HG03558 (cell line): ENCODE measurements around the gene HOMER3.
"Not testable (repeated sequence)": the region's sequence is repeated elsewhere in the genome, so short reads cannot be mapped to it uniquely, and the experiment has no call there.

ENCODE experiments used
- ATAC-seq: cut with Tn5 transposase; IDR thresholded peaks from one replicate; pipeline ENCODE4 v1.9.1; 2021; ENCODE audit warnings: moderate number of reproducible peaks; ENCODE audit not compliant: unreplicated experiment; ENCODE audit errors: extremely low read depth

The HOMER3 gene

DNA sequence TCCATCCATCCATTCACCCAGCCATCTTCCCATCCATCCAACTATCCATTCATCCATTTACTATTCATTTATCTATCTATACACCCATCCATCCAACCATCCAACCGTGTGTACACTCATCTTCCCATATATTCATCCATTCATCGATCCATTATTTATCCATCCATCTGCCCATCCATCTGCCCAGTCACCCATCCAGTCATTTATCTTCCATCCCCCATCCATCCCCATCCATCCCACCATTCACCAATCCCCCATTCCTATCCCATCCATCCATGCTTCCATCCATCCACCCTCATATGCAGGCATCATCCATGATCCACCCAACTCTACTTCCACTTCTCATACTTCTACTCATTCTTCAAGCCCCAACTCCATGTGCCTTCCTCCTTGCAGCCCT lies 14.0 kb upstream of the HOMER3 start:
- no peak for ATAC-seq

GRCh38 chr19:18954094-18954493 lies 13.1 kb upstream of the HOMER3 start:
- ATAC-seq: no peak

DNA sequence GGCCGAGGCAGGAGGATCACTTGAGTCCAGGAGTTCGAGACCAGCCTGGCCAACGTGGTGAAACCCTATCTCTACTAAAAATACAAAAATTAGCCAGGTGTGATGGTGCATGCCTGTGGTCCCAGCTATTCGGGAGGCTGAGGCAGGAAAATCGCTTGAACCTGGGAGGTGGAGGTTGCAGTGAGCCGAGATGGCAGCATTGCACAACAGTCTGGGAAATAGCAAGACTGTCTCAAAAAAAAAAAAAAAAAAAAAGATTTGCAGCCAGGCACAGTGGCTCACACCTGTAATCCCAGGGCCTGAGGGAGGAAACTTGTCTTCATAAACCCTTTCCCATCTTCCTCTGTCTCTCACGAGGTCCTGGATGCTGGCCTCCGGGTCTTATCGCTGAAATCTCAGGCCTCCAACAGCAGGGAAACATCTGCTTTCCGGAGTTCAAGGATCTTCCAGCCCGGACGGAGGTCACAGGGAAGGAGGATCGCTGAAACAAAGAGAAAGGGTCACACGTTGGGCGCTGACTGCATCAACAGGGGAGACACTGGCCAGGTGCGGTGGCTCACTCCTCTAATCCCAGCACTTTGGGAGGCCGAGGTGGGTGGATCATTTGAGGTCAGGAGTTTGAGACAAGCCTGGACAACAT lies 11.5 kb upstream of the HOMER3 start:
- ATAC-seq: not testable (repeated sequence)

DNA sequence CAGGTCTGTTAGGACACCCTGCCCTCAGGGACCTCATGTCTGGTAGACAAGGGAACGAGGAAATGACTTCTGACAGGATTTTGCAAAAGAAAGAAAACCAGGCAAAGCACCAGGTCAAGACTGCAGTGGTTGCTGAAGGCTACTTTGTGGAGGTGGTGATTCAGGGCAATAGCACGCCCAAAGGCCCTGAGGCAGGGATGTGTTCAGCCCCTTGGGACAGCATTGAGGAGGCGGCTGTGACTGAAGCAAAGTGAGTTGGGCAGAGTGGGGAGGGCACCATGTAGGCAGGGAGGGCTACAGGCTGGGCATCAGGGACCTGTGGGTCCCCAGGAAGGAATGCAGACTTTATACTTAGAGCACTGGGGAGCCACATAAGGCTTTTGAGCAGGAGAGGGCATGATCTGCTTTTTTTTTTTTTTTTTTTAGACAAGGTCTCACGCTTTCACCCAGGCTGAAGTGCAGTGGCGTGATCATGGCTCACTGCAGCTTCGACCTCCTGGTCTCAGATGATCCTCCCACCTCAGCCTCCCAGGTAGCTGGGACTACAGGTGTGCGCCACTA lies 10.8 kb upstream of the HOMER3 start:
- no peak for ATAC-seq

DNA sequence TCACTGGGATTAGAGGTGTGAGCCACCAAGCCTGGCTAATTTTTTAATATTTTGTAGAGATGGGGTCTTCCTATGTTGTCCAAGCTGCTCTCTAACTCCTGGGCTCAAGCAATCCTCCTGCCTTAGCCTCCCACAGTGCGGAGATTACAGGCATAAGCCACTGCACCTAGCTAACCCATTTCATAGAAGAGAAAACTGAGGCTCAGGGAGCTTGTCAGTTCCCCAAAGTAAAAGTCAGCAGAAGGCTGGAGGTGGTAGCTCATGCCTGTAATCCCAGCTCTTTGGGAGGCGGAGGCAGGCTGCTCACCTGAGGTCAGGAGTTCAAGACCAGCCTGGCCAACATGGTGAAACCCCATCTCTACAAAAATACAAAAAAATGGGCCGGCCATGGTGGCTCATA lies 8.8 kb upstream of the HOMER3 start:
- no peak for ATAC-seq

- ATAC-seq: no peak
These were observed 7.9 kb upstream of the HOMER3 start for GRCh38 chr19:18948976-18949356.

- no peak for ATAC-seq
These were observed 7.3 kb upstream of the HOMER3 start for GRCh38 chr19:18948075-18948975.

DNA sequence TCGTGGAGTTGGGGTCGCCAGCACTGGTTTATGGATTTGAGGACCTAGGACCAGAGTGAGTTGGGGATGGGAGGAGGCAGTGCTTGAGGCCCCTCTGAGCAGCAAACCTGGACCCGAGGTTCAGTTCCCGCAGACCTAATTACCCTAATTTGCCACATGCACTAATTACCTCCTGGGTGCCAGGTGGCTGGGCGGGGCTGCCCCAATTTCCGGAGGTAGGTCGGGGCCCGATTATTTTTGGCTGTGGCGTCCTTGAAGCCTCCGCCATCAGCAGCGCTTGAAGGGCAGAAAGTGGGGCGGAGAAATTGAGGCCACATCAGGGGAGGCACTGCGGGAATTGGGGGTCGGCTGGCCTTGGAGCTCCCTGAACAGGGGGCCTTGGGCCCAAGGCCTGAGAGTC lies 5.9 kb upstream of the HOMER3 start:
- no peak for ATAC-seq

DNA sequence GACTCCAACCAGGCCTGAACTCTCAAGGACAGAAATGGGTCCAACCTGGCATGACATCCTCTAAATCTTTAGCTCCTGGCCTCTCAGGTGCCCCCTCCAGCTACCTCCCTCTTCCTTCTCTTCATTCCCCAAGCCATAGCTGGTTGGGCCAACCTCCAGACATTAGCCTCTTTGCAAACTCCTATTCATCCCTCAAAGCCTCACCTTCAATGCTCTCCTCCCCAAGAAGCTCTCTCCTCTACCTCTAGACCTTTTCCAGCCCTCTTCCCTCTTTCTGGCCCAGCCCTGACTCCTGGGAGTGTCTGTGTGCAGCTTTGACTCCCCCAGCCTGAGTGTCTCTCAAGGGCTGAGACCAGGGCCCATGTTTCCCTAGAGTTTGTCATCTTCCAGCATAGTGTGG lies 5.3 kb upstream of the HOMER3 start:
- no peak for ATAC-seq

DNA sequence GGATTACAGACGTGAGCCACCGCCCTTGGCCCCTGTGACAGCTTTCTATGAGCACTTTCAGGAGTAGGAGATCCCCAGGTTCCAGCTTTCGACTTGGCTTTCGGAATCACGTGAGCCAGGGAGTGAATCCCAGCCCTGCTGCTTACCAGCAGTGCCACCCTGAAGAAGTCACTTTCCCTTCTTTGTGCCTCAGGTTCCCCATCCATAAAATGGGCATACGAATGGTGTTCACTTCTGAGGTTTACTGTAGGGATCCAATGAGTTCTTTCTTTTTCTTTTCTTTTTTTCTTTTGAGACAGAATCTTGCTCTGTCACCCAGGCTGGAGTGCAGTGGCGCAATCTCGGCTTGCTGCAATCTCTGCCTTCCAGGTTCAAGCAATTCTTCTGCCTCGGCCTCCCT lies 4.3 kb upstream of the HOMER3 start:
- ATAC-seq: no peak

GRCh38 chr19:18943465-18943864 lies 2.4 kb upstream of the HOMER3 start:
- no peak for ATAC-seq

DNA sequence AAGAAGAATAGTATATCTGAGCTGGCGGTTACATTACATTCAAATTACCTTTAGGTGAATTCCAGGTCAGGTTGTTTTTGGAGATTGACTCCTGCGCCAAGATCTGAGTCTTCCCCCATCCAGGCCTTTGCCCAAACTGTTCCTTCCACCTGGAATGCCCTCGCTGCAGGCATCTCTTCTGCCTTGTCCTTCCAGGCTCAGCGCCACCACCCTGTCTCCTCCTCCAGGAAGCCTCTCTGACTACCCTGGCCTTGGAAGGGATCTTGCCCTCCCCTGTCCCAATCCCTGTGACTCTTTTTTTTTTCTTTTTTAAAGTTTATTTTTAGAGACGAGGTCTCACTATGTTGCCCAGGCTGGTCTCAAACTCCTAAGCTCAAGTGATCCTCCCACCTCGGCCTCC lies 1.7 kb upstream of the HOMER3 start:
- no peak for ATAC-seq

GRCh38 chr19:18941628-18942354 lies 774 bp upstream of the HOMER3 start:
- no peak for ATAC-seq

GRCh38 chr19:18939922-18940768 lies 872 bp downstream of the HOMER3 start:
- ATAC-seq: no peak

DNA sequence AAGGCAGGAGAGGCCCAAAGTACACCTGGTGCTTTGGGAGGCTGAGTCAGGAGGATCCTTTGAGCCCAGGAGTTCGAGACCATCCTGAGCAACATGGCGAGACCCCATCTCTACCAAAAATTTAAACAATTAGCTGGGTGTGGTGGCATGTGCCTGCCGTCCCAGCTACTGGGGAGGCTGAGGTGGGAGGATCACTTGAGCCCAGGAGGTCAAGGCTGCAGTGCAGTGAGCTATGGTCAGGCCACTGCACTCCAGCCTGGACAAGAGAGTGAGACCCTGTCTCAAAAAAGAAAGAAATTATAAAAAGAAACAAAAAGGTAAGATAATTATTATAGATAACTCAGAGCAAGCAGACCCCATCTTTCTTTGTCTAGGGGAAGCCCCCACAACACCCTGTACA lies 1.9 kb downstream of the HOMER3 start:
- no peak for ATAC-seq

GRCh38 chr19:18933297-18933696 lies 7.7 kb downstream of the HOMER3 start:
- ATAC-seq: no peak

DNA sequence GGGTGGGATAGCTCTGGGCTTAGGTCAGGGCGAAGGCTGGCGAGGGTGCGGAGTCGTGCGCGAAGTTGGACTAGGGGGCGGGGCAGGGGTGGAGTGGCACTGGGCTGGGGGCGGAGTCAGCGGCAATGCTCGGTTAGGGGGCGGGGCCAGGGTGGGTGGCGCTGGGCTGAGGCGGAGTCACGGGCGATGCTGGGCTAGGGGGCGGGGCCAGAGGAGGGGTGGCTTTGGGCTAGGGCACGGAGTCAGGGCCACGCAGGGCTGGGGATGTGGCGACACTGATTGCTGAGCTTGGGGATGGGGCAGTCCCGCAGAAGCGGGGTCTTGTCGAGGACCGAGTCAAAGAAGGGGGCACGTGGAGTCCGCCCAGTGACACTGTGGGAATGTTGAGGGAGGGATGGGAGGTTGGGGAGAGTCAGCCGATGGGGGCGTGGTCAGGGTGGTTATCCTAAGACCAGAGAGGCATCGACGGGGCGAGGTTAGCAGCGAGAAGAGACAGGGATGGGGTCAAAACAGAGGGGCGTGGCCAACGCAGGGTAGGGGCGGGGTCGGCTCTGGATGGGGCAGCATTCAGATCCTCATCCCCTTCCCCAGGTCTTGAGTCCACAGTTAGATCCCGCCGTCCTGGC lies 8.7 kb downstream of the HOMER3 start:
- ATAC-seq: no peak

GRCh38 chr19:18931316-18932162 lies 9.5 kb downstream of the HOMER3 start:
- no peak for ATAC-seq

- ATAC-seq: no peak
These were observed 11.7 kb downstream of the HOMER3 start for GRCh38 chr19:18929311-18929710.
